ENCODE data around the gene PTPRG.
"Not testable (repeated sequence)": the region's sequence is repeated elsewhere in the genome, so short reads cannot be mapped to it uniquely, and the experiment has no call there.

The PTPRG gene

DNA sequence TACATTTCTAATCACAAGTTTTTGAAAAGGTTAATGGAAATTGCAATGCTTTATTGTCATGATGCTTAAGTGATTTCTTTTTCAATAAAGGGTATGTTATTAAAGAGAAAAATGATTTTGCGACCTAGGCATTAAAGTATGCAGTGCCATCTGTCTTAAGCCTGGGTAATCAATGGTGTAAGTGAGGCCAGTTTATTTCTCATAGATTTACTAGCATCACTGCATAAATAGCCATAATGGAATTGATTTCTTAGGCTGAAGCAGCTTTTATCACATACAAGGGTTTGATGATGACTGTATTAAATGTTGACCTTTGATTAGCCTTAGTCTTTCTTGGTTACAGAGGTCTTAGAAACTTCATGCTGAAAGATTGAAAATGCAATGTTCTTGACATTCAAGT lies 464.5 kb downstream of the PTPRG start:
- H3K27me3 Mint-ChIP-seq = no peaks in the 10 kb centered on the region
- H3K27ac Mint-ChIP-seq = no peak overlapping the region
- no peak for ATAC-seq
- no peaks in the 10 kb centered on the region for H3K36me3 Mint-ChIP-seq (ENCODE audit: low read depth)
- no peaks in the 10 kb centered on the region for H3K4me1 Mint-ChIP-seq
- H3K9me3 Mint-ChIP-seq = no peaks in the 10 kb centered on the region
- H3K4me3 Mint-ChIP-seq = no peak overlapping the region
- no peak for DNase-seq

DNA sequence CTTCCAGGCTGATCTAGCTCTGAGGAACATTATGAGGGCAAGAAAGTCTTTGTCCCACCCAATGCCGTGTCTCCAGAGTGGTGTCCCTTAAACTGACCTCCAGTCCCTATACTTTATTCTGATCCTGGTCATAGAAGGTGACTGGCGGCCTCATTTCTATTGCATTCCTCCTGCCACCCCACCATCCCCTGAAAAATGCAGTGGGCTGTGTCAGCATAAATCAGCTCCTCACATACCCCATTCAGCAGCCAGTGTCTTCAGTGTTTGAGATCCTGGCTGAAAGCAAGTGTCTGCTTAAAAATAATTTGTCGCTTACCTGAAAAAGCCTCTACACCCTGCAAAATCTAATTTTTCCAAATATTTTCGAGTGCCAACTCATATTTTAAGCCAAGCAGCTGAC lies 465.9 kb downstream of the PTPRG start:
- no peak overlapping the region for H3K4me3 Mint-ChIP-seq
- no peak for ATAC-seq
- H3K27ac Mint-ChIP-seq = no peak overlapping the region
- no peaks in the 10 kb centered on the region for H3K27me3 Mint-ChIP-seq
- DNase-seq = no peak
- no peaks in the 10 kb centered on the region for H3K36me3 Mint-ChIP-seq (ENCODE audit: low read depth)
- peaks cover 8% of the 10 kb centered on the region for H3K9me3 Mint-ChIP-seq
- H3K4me1 Mint-ChIP-seq = no peaks in the 10 kb centered on the region

DNA sequence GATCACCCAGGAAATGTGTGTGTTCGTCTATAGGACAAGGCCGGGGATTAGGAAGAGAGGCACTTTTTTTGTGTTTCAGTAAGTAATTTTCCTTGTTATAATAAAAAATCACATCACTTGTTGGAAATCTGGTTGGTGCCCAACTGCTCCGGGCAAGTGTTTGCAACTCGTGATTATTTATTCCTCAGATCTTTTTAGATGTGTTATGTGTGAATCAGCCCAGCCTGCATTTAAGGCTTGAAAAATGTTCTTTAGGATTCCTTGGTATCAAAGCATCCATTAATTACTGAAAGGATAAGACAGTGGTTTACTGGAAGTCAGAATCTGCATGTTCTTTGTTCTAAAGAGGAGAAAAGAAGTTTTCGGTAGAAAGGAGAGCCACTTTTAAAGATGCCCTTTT lies 466.4 kb downstream of the PTPRG start:
- Mint-ChIP-seq H3K27me3 (no peaks in the 10 kb centered on the region), H3K9me3 (peaks cover 8% of the 10 kb centered on the region), H3K27ac (no peak overlapping the region), H3K4me3 (no peak overlapping the region), H3K36me3 (ENCODE audit: low read depth) (no peaks in the 10 kb centered on the region), H3K4me1 (no peaks in the 10 kb centered on the region)
- ATAC-seq = no peak
- DNase-seq = no peak

DNA sequence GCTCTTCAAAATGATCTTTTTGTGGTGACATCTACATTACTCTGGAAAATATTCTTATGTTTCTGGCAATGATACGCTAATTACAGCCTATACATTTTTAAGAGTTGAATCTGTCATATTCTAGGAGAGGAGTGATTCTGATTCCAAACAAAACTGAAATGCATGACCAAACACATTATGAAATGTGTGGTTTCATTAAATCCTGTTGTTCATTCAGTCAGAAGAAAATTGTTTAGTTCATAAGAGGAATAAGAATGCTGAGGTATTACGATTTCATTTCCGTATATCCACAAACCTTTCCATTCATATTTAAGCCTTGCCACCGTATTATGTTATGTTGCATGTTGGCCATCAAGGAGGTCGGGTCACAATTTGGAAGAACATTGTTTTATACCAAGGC lies 466.9 kb downstream of the PTPRG start:
- no peak overlapping the region for H3K4me3 Mint-ChIP-seq
- H3K27me3 Mint-ChIP-seq = no peaks in the 10 kb centered on the region
- no peaks in the 10 kb centered on the region for H3K36me3 Mint-ChIP-seq (ENCODE audit: low read depth)
- peaks cover 8% of the 10 kb centered on the region for H3K9me3 Mint-ChIP-seq
- H3K27ac Mint-ChIP-seq = no peak overlapping the region
- no peak for DNase-seq
- no peak for ATAC-seq
- no peaks in the 10 kb centered on the region for H3K4me1 Mint-ChIP-seq

DNA sequence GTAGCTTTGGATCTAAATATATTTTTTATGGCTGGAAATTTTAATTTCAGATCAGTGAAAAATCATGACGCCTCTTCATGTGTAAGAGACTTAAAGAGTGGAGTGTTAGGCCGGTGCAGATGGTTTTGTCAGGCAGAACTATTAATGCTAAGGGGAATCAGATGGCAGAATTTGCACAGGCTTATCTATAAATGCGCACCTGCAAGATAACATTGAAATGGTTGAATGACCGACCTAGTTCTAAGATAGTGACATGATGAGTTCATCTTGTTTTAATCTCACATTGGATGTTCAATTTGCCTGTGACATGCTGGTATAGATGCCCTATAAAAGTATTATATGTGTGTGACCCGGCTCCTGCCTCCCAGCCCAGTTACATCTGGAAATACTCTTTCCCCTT lies 471.4 kb downstream of the PTPRG start:
- Mint-ChIP-seq H3K4me1 (no peaks in the 10 kb centered on the region), H3K27me3 (no peaks in the 10 kb centered on the region), H3K4me3 (no peak overlapping the region), H3K9me3 (peaks cover 8% of the 10 kb centered on the region), H3K27ac (no peak overlapping the region), H3K36me3 (ENCODE audit: low read depth) (no peaks in the 10 kb centered on the region)
- no peak for DNase-seq
- no peak for ATAC-seq

DNA sequence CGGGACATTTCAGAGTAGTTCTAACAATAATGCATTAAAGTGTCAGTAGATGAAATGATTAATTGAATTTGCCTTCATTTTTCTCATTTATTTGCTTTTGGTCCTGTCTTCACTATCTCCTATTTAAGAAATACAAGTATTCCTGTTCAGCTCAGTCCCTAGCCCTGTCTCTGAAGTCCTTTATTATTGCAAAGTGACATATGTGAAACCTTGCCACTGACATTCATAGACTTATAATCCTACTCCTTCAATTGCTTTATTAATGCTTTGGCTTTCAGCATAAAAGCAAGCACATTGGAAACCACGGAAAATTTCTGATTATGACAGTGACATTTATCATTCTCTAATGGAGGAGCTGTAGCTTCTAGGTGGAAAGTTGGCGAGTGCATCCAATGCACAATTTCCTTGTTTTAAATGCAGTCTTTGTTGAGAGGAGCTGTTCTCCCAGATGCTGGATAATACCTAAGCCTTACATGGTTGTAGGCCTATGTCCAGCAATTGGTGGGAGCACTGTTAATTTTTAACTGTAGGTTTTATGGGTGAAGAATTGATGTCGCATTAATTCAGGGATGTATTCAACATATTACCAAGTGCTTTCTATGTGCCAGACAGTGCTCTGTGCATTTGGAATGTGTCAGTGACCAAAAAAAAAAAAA lies 474.2 kb downstream of the PTPRG start:
- Mint-ChIP-seq H3K4me3 (no peak overlapping the region), H3K27ac (no peak overlapping the region), H3K36me3 (ENCODE audit: low read depth) (no peaks in the 10 kb centered on the region), H3K4me1 (no peaks in the 10 kb centered on the region), H3K27me3 (no peaks in the 10 kb centered on the region), H3K9me3 (peaks cover 8% of the 10 kb centered on the region)
- DNase-seq (no peak), ATAC-seq (no peak)

DNA sequence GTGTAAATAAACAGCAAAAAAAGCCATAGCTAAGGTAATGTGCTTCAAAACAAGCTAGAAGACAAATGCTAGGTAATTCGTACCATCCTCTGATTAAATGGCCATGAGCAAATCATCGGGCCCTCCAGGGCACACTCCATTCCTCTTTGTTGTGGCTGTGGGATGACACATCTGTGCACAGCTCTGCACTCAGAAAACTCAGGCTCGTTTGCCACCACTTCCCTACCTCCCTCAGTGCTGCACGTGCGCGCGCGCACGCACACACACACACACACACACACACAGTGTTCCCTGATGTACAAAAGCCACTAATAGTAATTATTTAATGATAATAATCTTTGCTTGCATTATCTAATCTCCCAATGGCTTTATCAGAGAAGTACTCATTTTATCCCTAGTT lies 475.4 kb downstream of the PTPRG start:
- no peaks in the 10 kb centered on the region for H3K27me3 Mint-ChIP-seq
- peaks cover under 1% of the 10 kb centered on the region for H3K9me3 Mint-ChIP-seq
- H3K4me1 Mint-ChIP-seq = no peaks in the 10 kb centered on the region
- no peak overlapping the region for H3K27ac Mint-ChIP-seq
- no peak overlapping the region for H3K4me3 Mint-ChIP-seq
- H3K36me3 Mint-ChIP-seq (ENCODE audit: low read depth) = no peaks in the 10 kb centered on the region
- ATAC-seq = no peak
- DNase-seq = no peak

DNA sequence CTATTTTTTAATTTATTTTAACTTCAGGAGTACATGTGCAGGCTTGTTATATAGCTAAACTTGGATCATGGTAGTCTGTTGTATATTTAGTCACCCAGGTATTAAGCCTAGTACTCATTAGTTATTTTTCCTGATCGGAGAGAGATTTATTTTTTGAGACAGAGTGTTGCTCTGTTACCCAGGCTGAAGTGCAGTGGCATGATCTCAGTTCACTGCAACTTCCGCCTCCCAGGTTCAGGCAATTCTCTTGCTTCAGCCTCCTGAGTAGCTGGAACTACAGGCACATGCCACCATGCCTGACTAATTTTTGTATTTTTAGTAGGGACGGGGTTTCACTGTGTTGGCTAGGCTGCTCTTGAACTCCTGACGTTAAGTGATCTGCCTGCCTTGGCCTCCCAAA lies 477.4 kb downstream of the PTPRG start:
- not testable (repeated sequence) for H3K27ac Mint-ChIP-seq; H3K4me3 Mint-ChIP-seq; H3K9me3 Mint-ChIP-seq; DNase-seq; H3K27me3 Mint-ChIP-seq; ATAC-seq; H3K4me1 Mint-ChIP-seq; H3K36me3 Mint-ChIP-seq (ENCODE audit: low read depth)

DNA sequence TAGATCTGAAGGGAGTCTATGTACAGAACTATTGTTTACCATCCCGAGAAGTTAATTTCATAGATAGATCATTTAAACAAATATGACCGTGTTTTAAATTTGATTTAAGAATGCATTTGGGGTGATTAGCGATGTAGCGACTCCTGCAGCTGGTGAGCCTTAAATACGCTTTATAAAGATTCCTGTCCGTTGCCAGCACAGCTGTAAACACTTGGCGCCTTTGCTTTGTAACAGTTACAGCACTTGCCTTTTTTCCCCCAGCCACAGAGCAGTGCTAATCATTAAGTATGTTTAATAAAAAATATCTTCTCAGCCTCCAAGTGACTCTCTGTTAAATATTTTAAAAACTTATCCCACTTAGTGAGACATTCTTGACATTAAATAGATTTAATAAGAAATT lies 478.2 kb downstream of the PTPRG start:
- DNase-seq = no peak
- no peaks in the 10 kb centered on the region for H3K4me1 Mint-ChIP-seq
- H3K27ac Mint-ChIP-seq = no peak overlapping the region
- no peaks in the 10 kb centered on the region for H3K36me3 Mint-ChIP-seq (ENCODE audit: low read depth)
- no peak for ATAC-seq
- no peaks in the 10 kb centered on the region for H3K27me3 Mint-ChIP-seq
- no peaks in the 10 kb centered on the region for H3K9me3 Mint-ChIP-seq
- no peak overlapping the region for H3K4me3 Mint-ChIP-seq

DNA sequence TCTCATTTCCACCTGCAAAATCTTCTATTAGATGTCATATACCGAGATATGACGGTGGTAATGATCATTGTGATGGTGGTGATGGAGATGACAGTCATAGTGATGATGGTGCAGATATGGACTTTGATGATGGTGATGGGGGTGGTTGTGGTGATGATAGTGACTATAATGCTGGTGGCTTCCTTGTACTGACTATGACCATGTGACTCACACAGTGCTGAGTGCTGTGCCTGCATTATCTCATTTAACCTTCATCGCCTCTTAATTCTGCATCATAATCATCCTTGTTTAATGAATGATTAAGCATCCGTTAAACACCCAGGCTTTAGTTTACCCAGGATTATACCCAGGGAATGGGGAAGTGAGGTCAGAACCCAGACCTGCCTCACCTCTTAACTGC lies 480.3 kb downstream of the PTPRG start:
- Mint-ChIP-seq H3K27ac (no peak overlapping the region), H3K36me3 (ENCODE audit: low read depth) (no peaks in the 10 kb centered on the region), H3K4me1 (no peaks in the 10 kb centered on the region), H3K9me3 (no peaks in the 10 kb centered on the region), H3K4me3 (no peak overlapping the region), H3K27me3 (no peaks in the 10 kb centered on the region)
- no peak for DNase-seq
- no peak for ATAC-seq

DNA sequence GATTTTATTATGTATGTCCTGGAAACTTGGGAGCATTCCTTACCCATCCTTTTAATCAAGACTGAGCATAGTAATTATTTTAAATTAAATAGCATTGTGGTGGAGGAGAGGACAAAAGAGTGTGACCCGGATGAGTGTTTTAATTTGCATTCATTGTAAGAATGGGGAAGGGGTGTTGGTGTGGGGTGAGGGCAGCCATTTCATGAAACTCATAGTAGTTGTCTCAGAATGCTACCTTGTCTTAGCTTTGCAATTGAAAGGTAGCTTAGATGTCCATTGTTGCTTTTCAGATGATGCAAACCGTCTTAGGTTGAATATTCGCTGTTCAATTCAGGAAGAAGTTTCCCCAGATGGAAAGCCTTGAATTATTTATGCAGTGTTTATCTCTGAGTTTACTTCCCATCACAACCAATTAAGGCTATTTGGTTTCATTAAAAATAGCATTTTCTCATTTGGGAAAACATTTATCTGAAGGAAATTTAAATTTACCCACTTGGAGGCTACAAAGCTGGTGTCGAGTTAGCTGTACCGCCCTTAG lies 483.6 kb downstream of the PTPRG start:
- Mint-ChIP-seq H3K9me3 (no peaks in the 10 kb centered on the region), H3K36me3 (ENCODE audit: low read depth) (no peaks in the 10 kb centered on the region), H3K4me1 (no peaks in the 10 kb centered on the region), H3K4me3 (no peak overlapping the region), H3K27me3 (no peaks in the 10 kb centered on the region), H3K27ac (no peak overlapping the region)
- ATAC-seq (no peak), DNase-seq (no peak)

DNA sequence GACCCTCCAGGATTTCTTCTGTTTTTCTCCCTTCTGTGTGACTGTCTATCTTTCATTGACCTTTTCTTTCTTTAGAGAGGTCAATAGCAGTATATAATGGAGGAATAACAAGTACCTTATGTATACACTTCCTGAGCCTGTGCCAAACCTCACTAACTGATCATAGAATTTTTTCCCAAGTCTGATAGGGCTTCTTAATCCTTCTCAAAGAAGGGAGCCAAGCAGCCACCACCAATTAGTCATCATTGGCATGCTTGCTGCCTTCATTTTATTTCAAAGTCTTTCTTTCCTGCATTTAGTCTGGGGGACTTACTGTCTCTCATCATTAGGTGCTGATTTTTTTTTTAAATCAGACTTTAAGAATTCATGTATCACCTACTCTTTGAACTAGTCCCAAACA lies 485.0 kb downstream of the PTPRG start:
- H3K27me3 Mint-ChIP-seq = no peaks in the 10 kb centered on the region
- no peaks in the 10 kb centered on the region for H3K36me3 Mint-ChIP-seq (ENCODE audit: low read depth)
- no peaks in the 10 kb centered on the region for H3K9me3 Mint-ChIP-seq
- no peak for ATAC-seq
- DNase-seq = no peak
- H3K4me3 Mint-ChIP-seq = no peak overlapping the region
- H3K4me1 Mint-ChIP-seq = no peaks in the 10 kb centered on the region
- H3K27ac Mint-ChIP-seq = no peak overlapping the region

DNA sequence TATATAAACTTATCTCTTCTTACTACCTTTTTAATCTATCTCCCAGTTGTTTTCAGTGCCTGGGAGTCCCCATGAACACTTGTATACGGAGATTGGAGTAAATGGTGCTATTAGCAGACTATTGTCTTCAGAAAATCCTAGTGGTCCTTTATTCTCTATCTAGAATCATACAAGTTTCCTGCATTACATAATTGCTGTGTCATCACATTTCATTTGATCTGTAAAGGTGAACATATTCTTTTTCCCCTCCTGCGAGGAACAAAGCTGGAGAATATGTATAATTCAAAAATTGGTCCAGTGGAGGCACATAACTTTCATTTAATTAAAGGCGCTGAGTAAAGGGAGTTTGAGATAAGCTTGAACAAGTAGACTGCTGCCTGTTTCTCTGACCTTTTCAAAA lies 487.2 kb downstream of the PTPRG start:
- H3K4me3 Mint-ChIP-seq = no peak overlapping the region
- H3K4me1 Mint-ChIP-seq = no peaks in the 10 kb centered on the region
- H3K9me3 Mint-ChIP-seq = no peaks in the 10 kb centered on the region
- no peak overlapping the region for H3K27ac Mint-ChIP-seq
- H3K36me3 Mint-ChIP-seq (ENCODE audit: low read depth) = no peaks in the 10 kb centered on the region
- no peaks in the 10 kb centered on the region for H3K27me3 Mint-ChIP-seq
- ATAC-seq (no peak), DNase-seq (no peak)

DNA sequence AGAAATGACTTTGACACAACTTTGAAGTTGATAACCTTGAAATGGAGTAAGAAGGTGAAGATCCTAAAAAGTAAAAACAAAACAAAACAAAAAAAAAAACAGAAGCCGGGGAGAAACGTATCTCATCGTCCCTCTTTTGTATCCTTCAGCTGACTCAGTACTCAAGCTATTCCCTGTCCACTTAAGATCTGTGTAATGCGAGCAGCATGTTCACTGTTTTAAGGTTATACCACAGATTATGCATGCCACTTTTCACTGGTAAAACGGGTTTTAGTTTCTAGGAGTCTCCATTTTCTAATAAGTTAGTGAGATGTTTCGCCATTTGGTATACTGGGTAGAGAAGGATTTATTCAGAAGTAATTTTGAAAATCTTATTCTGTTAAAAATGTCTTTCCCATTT lies 487.7 kb downstream of the PTPRG start:
- DNase-seq = no peak
- no peak for ATAC-seq
- Mint-ChIP-seq H3K4me1 (no peaks in the 10 kb centered on the region), H3K27me3 (no peaks in the 10 kb centered on the region), H3K27ac (no peak overlapping the region), H3K4me3 (no peak overlapping the region), H3K9me3 (no peaks in the 10 kb centered on the region), H3K36me3 (ENCODE audit: low read depth) (no peaks in the 10 kb centered on the region)

DNA sequence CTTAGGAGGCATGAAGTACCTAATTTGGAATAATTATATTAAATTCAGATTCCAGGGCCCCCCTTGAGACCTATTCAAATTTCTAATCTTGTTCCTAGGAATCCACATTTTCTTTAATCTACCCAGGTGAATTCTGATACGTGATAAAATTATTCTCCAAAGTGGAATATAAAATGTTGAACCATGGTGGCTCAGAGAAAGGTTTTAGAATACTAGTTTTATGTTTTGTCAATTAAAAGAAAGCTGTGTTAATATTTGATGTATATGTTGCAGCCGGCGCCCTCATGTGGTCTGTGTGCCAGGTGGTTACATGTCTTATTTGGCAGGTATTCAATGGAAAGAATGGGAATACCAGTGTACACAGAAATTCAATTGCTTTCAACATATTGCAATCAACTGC lies 490.1 kb downstream of the PTPRG start:
- Mint-ChIP-seq H3K36me3 (ENCODE audit: low read depth) (no peaks in the 10 kb centered on the region), H3K9me3 (no peaks in the 10 kb centered on the region), H3K27ac (no peak overlapping the region), H3K4me3 (no peak overlapping the region), H3K27me3 (no peaks in the 10 kb centered on the region), H3K4me1 (no peaks in the 10 kb centered on the region)
- DNase-seq = no peak
- no peak for ATAC-seq

DNA sequence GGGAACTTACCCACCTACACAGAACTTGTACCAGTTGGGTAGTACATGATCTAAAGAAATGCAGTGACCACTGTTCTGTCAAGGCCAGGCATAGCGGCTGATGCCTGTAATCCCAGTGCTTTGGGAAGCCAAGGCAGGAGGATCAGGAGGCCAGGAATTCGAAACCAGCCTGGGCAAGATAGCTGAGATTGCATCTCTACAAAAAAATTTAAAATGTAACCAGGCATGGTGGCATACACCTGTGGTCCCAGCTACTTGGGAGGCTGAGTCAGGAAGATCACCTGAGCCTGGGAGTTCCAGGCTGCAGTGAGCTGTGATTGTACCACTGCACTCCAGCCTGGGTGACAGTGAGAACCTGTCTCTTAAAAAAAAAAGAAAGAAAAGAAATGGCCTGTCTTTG lies 491.0 kb downstream of the PTPRG start:
- Mint-ChIP-seq H3K27me3 (no peaks in the 10 kb centered on the region), H3K9me3 (no peaks in the 10 kb centered on the region), H3K36me3 (ENCODE audit: low read depth) (no peaks in the 10 kb centered on the region), H3K4me3 (no peak overlapping the region), H3K27ac (no peak overlapping the region), H3K4me1 (no peaks in the 10 kb centered on the region)
- no peak for DNase-seq
- no peak for ATAC-seq

Data from activated naive CD8-positive, alpha-beta T cell treated with anti-CD3 and anti-CD28 coated beads, Interleukin-2, amount 50 U/mL, for 24 hours (primary cell).